Spleen (tissue), 7 donors: ENCODE data around the gene DUOX1.

Experiments
- CTCF ChIP-seq, 11 experiments: fragments of 200-600 bp in 7 of 11; fragments of 450-650 bp in 4 of 11; sonication (generic) in 4 of 11; IDR thresholded peaks in 8 of 11; conservative IDR thresholded peaks in 3 of 11; 1 replicate in 7 of 11; 2 replicates in 4 of 11; pipeline versions ENCODE4 v1.4.0 to v1.8.0; 2016 to 2021; ENCODE audit warnings: antibody characterized with exemption in 11 of 11, inconsistent platforms in 4 of 11, mild to moderate bottlenecking in 1 of 11
- POLR2A ChIP-seq, 3 donors: fragments of 450-650 bp; IDR thresholded peaks; one replicate each; pipeline ENCODE4 v1.5.1; 2017; ENCODE audit warnings: antibody characterized with exemption in 3 of 3, mild to moderate bottlenecking in 1 of 3
- POLR2AphosphoS5 ChIP-seq, 3 donors: sonication (generic); formaldehyde crosslinking; IDR thresholded peaks; one replicate each; pipeline ENCODE4 v1.5.1; 2017; ENCODE audit warnings: antibody characterized with exemption in 3 of 3
- donor health status: DM: no; HTN: no; CAD: no; lungs with moderate emphysema.
- donor health status: DM: no; HTN: no; CAD: no.
- donor health status: DM: no; HTN: no; CAD: no.

GRCh38 chr15:45084163-45084562 is 45.6 kb upstream of the DUOX1 start:
- TF ChIP-seq POLR2A (IDR thresholded peaks at IDR 0.05) (no peak), CTCF (IDR thresholded peaks at IDR 0.05 in 8 of 11, conservative IDR thresholded peaks at IDR 0.05 in 3 of 11) (no peak), POLR2AphosphoS5 (IDR thresholded peaks at IDR 0.05) (no peak)
